GM18861 (cell line): ENCODE results near the gene INPP5F.
"Not testable (repeated sequence)": the region's sequence is repeated elsewhere in the genome, so short reads cannot be mapped to it uniquely, and the experiment has no call there.

Source experiments
- ATAC-seq: cut with Tn5 transposase; IDR thresholded peaks from one replicate; pipeline ENCODE4 v1.9.1; 2021; ENCODE audit not compliant: unreplicated experiment

The INPP5F gene

DNA sequence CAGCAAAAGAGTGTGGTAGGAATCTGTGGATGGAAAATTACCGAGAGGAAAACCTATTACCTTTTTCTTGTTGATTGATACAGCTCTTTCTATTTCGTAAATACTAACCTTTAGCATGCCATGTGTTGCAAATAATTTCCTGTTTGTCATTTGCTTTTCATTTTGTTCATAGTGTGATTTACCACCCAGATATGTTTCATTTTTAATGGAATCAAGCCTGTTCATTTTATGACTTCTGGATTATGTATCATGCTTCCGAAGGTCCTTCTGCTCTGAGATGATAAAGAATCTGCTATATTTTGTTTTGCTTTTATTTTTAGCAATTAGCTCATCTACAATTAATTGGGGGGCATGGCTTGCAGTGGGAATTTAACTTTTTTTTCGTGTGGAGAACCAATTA lies 46.5 kb downstream of the INPP5F start:
- ATAC-seq = no peak

DNA sequence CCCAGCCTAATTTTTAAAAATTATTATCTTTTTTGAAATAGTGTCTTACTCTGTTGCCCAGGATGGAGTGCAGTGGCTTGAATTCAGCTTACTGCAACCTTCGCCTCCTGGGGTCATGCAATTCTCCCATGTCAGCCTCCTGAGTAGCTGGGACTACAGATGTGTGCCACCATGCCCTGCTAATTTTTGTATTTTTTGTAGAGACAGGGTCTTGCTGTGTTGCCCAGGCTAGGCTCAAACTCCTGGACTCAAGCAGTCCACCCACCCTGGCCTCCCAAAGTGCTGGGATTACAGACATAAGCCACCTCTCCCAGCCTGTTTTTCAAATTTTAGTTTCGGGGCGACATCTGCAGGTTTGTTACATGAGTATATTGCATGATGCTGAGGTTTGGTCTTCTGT lies 47.2 kb downstream of the INPP5F start:
- not testable (repeated sequence) for ATAC-seq

DNA sequence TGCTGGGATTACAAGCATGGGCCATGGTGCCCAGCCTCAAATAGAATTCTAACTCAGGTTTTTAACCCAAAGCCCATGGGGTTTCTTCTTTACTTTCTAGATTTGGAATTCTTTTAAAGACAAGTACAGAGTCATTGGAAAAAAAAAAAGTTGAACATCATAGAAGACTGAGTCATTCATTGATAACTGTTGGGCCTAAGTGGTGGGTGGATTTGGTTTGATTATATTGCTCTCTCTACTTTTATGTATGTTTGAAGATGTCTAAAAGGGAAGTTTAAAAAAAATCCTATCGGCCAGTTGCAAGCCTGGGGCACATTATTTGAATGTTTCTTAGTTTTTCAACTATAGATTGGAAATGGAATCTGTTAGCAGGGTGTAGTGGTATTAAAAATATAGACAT lies 49.7 kb downstream of the INPP5F start:
- ATAC-seq = no peak

DNA sequence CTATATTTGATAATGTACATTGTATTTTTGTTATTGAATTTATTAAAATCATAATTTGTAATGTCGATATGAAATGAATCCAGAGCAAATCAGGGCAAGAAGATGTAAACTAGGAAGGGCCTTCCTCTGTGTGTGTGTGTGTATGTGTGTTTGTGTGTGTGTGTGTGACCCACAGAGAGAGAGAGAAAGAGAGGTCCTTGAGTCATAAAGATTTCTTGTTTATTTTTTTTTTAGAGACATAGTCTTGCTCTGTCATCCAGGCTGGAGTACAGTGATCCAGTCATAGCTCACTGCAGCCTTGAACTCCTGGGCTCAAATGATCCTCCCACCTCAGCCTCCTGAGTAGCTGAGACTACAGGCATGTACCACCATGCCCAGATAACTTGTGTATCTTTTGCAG lies 50.7 kb downstream of the INPP5F start:
- no peak for ATAC-seq

DNA sequence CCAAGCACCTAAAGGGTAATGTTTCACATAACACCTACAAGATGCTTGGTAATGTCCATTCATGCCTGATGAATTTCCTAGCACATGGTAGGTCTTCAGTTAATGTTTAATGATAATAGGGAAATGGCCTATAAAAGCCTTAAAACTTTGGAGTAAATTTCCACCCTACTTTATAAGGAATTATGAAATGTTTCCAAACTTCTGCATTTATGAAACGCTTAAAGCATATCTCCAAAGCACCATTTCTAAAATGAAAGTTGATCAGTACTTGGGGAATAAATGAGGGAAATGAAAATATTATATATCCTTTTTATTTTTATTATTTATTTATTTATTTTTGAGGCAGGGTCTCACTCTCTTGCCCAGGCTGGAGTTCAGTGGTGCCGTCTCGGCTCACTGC lies 51.8 kb downstream of the INPP5F start:
- ATAC-seq = no peak

DNA sequence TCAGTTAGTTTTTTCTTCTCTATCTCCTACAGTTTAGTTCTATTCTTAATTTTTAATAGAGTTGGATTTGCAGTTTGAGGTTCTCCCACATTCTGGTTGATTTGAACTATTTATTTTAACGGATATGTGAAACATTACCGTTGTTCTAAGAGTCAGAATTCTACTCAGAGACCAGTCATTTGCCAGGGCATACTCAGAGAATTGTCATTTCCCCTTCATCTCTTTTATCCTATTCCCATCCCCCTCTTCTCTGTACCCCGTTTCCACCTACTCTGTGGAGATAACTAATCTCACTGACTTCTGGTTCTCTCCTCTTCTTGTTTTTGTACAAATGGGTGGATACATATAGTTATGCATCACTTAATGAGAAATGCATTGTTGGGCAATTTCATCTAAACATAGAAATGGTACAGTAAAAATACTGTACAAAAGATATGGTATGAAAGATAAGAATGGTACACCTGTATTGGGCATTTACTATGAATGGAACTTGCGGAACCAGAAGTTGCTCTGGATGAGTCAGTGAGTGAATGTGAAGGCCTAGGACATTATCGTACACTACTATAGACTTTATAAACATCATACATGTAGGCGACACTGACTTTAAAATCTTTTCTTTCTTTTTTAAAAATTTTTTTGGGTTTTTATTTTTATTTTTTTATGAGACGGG lies 53.1 kb downstream of the INPP5F start:
- ATAC-seq = no peak

DNA sequence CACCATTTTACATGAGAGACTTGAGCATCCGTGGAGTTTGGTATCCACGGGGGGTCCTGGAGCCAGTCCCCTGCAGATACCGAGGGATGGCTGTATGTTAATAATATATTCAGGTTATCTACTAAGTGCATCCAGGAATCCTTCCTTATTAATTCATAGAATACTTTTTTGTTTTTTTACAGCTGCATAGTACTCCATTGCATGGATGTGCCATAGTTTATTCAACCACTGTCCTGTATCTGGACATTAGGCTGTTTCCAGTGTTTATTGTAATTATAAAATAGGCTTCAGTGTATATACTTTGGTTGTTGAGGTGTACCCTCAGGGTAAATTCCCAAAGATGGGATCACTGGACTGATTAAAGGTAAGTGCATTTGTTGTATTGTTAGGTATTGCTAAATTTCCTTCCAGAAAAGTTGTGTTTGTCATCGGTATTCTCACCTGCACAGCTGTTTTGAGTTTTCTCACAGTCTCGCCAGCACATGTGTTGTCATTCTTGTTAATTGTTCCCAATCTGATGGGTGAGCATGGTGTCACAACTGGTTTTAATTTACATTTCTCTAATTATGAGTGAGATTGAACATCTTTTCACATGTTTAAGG lies 55.1 kb downstream of the INPP5F start:
- ATAC-seq = no peak

DNA sequence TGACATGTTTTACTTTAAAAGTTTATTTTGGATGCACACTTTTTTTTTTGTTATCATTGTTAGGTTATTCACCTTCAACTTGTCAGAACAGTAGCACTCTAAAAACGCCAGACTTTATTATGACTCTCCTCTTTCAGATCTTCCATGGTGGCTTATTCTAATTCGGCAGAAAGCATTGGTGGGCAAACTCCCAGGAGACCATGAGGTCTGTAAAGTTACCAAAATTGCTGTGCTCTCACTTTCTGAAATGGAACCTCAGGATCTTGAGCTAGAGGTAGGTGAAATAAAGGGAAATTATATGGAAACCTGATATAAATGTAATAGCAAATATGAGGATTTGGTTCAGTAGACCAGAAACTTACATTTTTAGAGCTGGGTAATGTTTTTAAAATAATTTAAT lies 55.6 kb downstream of the INPP5F start:
- no peak for ATAC-seq

DNA sequence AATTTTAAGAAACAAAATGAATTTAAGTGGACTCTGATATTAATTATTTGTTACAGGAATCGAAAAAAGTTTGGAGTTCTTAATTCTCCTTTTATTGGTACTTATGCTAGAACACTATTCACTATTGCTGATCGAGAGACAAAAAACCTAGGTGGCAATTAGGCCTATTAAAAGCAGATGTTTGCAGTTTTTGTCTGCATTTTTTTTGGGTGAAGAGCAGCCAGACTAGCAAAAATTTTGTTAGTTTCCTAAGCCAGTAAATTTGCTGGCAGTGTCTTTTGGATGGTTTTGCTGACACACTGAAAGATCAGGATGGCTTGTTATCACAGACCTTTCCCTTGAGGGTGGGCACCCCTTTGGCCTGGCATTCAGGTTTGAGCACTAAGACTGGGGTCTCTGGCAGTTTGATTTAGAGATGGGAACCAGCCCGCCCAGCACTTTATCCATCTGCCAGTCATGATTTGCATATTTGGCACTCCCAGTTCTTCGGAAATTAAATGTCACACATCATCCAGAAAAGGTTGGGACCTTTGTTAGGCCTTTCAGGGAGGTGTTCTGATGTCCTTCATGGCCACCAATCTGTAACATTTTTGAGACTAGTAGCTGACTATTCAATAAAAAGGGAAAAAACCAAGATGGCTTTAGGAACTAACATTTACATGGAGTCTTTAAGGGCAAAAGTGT lies 57.3 kb downstream of the INPP5F start:
- no peak for ATAC-seq

DNA sequence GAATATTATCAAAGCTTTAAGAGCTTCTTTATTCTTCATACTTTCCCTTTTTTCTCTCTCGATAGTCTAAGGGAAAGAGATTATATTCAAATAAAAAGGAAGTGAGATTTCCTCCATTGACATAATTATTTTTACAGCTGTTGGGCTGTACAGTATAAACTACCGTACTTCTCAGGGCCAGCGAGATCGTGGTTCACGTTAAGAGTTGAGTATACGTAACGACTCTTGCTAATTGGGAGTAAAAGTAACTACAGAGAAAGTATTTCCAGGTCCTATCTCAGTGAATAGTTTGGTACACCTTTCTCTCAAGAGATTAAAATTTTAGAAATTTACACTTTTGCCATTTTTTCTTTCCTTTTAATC lies 57.8 kb downstream of the INPP5F start:
- no peak for ATAC-seq

DNA sequence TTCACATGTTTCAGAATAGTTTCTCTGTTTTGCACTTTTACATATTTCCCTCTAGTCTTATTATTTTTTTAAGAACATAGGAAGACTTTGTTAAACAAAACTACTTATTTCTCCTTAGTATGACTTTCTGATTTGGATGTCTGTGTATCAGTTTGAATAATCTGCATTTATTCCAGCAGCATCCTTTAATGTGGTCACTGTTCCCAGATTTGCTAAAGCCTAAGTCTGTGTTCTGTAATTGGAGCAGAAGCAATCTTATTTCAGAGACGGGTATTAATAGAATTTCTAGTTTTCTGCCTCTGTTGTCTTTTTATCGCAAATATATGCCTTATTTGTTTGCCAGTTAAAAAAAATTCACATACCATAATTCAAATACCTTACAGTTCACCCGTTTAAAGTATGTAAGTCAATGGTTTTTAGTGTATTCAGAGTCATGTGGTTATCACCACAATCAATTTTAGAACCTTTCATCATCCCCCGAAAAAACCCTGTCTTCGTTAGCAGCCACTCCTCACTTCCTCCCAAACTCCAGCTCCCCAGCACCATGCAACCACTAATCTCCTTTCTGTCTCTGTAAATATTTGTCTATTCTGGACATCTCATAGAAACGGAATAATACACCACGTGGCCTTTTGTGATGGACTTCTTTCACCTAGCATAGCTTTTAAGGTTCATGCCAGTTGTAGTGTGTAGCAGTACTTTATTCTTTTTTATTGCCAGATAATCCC lies 58.7 kb downstream of the INPP5F start:
- ATAC-seq = no peak

DNA sequence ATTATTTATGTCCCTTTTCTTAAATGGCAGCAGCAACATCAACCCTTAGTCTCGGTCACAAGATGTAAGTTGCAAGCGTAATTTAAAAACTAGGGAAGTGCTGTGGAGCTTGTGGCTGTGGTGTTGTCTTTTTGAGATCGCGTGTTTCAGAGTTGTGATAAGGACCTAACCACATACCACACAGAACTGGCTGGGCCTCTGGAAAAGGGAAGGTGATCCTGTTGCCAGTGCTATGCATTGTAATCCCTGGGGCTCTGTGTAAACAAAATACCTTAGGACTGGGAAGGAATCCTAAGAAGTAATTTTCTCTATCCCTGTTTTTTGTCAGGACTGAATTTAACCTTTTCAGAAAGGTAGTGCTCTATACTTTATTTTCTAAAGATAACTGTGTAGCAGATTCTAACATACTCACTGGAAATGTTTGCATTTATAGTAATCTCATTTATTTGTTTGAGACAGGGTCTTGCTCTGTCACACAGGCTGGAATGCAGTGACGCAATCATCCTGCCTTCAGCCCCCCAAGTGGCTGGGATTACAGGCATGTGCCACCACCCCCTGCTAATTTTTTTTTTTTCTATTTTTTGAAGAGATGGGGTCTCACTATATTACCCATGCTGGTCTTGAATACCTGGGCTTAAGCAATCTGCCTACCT lies 60.4 kb downstream of the INPP5F start:
- ATAC-seq = no peak

DNA sequence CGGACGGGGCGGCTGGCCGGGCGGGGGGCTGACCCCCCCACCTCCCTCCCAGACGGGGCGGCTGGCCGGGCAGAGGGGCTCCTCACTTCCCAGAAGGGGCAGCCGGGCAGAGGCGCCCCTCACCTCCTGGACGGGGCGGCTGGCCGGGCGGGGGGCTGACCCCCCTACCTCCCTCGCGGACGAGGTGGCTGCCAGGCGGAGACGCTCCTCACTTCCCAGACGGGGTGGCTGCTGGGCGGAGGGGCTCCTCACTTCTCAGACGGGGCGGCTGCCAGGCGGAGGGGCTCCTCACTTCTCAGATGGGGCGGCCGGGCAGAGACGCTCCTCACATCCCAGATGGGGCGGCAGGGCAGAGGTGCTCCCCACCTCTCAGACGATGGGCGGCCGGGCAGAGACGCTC lies 69.3 kb downstream of the INPP5F start:
- ATAC-seq = not testable (repeated sequence)

DNA sequence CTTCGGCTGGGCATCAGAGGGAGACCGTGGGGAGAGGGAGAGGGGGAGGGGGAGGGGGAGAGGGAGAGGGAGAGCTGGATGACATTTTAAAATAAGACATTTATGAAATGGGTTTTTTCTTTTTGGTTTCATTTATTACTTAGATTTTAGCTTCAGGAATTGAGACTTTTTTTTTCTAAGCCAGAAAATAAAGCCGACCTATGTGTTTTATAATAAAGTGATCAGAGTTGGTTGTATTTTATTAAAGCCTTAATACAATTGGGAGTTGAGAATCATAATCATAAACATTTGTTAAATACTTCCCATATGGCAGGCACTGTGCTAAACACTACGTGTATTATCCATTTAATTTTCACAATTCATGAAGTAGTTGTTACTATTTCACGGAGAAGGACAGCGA lies 70.2 kb downstream of the INPP5F start:
- no peak for ATAC-seq

DNA sequence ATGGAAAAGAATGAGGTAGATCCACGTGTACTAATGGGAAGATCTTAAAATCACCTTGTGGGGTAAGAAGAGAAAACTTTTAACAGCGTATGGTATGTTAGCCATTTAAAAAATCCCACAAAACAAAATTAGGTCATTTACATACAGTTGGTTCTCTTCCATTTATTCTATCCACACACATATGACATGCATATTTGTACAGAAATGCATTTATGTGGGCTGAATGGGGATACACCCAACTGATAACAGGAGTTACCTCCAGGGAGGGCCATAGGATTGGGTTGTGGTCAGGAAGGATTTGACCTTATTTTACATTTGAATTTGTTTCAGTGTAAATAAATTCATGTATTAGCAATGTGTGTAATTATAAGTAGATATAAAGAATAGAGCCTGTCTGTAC lies 75.3 kb downstream of the INPP5F start:
- ATAC-seq = no peak

DNA sequence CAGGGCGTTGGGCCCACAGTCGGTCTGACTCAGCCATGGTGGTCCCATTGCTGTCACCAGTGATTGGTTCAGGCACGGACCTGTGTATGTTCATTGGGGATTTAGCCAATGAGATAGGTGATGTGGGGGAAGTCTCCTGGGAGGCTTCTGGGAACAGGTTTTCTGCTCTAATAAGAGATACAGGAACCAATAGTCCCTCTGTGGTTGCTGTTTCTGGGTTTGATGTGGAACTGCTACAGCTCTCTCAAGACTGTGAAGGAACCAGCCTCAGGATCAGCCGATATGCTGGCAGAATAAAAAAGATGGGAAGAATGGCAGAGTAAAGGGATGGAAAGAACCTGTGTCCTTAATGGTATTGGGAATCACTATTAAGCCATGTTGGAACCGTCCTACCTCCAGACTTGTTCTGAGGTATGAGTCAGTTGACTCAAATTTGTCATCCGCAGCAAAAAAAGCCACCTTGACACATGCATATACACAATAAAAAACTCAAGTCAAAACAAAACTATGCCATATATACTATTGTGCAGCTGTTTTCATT lies 76.2 kb downstream of the INPP5F start:
- no peak for ATAC-seq

DNA sequence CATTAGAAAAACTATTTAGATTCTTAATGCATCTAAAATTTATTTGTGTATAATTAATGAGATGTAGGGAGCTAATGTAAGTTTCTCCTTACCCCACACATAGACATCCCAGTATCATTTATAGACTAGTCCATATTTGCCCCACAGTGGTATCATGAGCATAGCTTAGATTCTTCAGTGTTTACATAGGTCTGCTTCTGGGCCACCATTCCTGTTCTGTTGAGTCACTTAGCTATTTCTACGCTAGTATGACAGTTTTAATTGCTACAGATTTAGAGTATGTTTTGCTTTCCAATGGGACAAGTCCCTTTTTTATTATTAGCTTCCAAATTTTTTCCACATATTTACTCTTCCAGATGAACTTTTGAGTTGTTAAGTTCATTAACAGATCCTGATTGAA lies 77.4 kb downstream of the INPP5F start:
- no peak for ATAC-seq

DNA sequence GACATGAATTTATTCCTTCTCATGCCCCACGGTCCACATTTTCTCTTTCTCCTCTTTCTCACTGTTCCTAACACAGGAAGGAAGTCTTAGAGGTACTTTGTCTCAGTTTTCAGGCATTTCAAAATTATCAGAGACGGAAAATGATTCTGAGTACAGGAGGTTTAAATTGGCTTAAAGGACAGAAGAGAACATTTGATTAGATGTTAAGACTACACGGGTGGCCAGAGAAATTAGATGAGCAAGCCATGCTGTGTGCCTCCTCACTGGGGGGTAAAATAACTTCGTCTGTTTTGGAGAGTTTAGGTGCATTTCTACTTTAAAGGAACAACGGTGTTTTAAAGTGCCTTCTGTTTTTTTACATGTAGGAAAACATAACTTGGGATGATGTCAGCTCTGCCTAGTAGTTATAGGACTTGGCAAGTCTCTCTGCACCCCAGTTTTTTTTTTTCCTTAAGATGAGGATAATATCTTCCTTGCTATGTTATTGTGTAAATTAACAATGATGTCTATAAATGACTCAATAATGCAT lies 79.9 kb downstream of the INPP5F start:
- no peak for ATAC-seq

DNA sequence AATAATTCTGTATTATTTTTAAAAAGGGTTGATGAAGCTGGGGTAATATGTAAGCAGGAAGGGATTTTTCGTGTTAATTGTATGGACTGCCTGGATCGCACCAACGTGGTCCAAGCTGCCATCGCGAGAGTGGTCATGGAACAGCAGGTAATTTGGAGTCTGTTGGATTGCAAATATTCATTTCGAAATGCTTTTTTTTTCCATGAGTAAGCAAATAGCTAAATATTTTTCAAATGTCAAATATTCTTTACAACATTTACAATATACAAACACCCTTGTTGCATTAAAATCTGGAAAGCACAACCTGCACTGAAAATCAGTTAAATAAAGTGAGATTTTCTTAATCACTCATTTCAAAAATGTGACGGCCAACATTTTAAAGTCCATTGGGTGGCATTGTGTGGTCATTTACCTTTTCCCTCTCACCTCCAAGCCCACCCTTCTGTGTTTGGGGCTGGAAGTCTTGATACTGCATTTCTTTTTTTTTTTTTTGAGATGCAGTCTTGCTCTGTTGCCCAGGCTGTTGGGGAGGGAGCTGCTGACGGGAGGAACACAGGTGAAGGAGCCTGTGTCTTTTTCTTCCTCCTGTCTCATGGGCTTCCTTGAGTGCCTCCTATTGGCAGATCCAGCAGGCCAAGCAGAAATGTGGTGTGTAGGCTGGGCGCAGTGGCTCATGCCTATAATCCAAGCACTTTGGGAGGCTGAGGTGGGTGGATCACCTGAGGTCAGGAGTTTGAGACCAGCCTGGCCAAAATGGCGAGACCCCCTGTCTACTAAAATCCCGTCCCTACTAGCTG lies 80.7 kb downstream of the INPP5F start:
- ATAC-seq = no peak
